NCI-H446 treated with DMSO at 0.1 percent for 48 hours (cell line): ENCODE data around the gene ASIC4.

Experiments
- DNase-seq: peaks from one replicate; lab custom pipeline; 2025; lab: John Stamatoyannopoulos, UW

Gene ASIC4

GRCh38 chr2:219552382-219553167 lies 38.3 kb downstream of the ASIC4 start:
- DNase-seq = peak; percentile 30

GRCh38 chr2:219553168-219553417 lies 38.8 kb downstream of the ASIC4 start:
- no peak for DNase-seq

- DNase-seq = no peak
Observed at GRCh38 chr2:219553463-219553963, 39.2 kb downstream of the ASIC4 start.

GRCh38 chr2:219554350-219554749 lies 40.1 kb downstream of the ASIC4 start:
- no peak for DNase-seq

GRCh38 chr2:219555956-219556355 lies 41.7 kb downstream of the ASIC4 start:
- DNase-seq = no peak

GRCh38 chr2:219556413-219556812 lies 42.1 kb downstream of the ASIC4 start:
- DNase-seq = no peak

GRCh38 chr2:219557320-219557719 lies 43.0 kb downstream of the ASIC4 start:
- DNase-seq = no peak

- no peak for DNase-seq
Observed at GRCh38 chr2:219557791-219558785, 43.8 kb downstream of the ASIC4 start.

GRCh38 chr2:219559156-219559915 lies 45.1 kb downstream of the ASIC4 start:
- DNase-seq = no peak

GRCh38 chr2:219560037-219560892 lies 46.0 kb downstream of the ASIC4 start:
- no peak for DNase-seq

GRCh38 chr2:219560893-219561178 lies 46.6 kb downstream of the ASIC4 start:
- DNase-seq = no peak

GRCh38 chr2:219561179-219562048 lies 47.1 kb downstream of the ASIC4 start:
- no peak for DNase-seq

GRCh38 chr2:219562049-219563020 lies 48.1 kb downstream of the ASIC4 start:
- no peak for DNase-seq

- DNase-seq = no peak
Observed at GRCh38 chr2:219563271-219563928, 49.1 kb downstream of the ASIC4 start.

GRCh38 chr2:219565130-219566080 lies 51.1 kb downstream of the ASIC4 start:
- DNase-seq = no peak

GRCh38 chr2:219566640-219567039 lies 52.4 kb downstream of the ASIC4 start:
- no peak for DNase-seq

GRCh38 chr2:219567131-219567530 lies 52.8 kb downstream of the ASIC4 start:
- no peak for DNase-seq
